H9 (cell line): ENCODE data around the gene E4F1. TPM values are rescaled to one million over a fixed set of nuclear protein-coding genes. Genes with fewer than 3 reads are reported as not detected.

Experiments
- DNase-seq: peaks from one replicate; pipeline ENCODE4 v3.0.0-alpha.2; 2017
- H2AFZ ChIP-seq: one replicate; pipeline ENCODE4 v1.6.1; 2013; ENCODE audit warnings: mild to moderate bottlenecking, low read length, control low read depth, moderate library complexity
- H2AK5ac ChIP-seq: 2 replicates; pipeline ENCODE4 v1.6.1; 2013; ENCODE audit warnings: low read length, control low read depth, mixed read lengths; ENCODE audit not compliant: insufficient read length
- H2BK120ac ChIP-seq: one replicate; pipeline ENCODE4 v1.6.1; 2013; ENCODE audit warnings: low read depth, mild to moderate bottlenecking, low read length, control low read depth, inconsistent platforms; ENCODE audit not compliant: poor library complexity, severe bottlenecking
- H2BK12ac ChIP-seq: 2 replicates; pipeline ENCODE4 v1.6.1; 2013; ENCODE audit warnings: low read length, control low read depth, mixed read lengths, low read depth; ENCODE audit not compliant: insufficient read length
- H2BK15ac ChIP-seq: 2 replicates; pipeline ENCODE4 v1.6.1; 2013; ENCODE audit warnings: low read depth, low read length, control low read depth
- H2BK20ac ChIP-seq: one replicate; pipeline ENCODE4 v1.6.1; 2013; ENCODE audit warnings: low read depth, mild to moderate bottlenecking, low read length, control low read depth, inconsistent platforms; ENCODE audit not compliant: poor library complexity, severe bottlenecking
- H2BK5ac ChIP-seq: 2 replicates; pipeline ENCODE4 v1.6.1; 2013; ENCODE audit warnings: low read length, control low read depth, mixed read lengths; ENCODE audit not compliant: insufficient read length
- H3K14ac ChIP-seq: 2 replicates; pipeline ENCODE4 v1.6.1; 2013; ENCODE audit warnings: low read length, control low read depth; ENCODE audit not compliant: insufficient read depth
- H3K18ac ChIP-seq: 2 replicates; pipeline ENCODE4 v1.6.1; 2013; ENCODE audit warnings: low read depth, mild to moderate bottlenecking, mixed read lengths, low read length, control low read depth; ENCODE audit not compliant: insufficient read length
- H3K23ac ChIP-seq: 2 replicates; pipeline ENCODE4 v1.6.1; 2013; ENCODE audit warnings: low read length, control low read depth, mixed read lengths, low read depth; ENCODE audit not compliant: insufficient read length
- H3K23me2 ChIP-seq: 2 replicates; pipeline ENCODE4 v1.6.1; 2013; ENCODE audit warnings: low read depth, mild to moderate bottlenecking, mixed read lengths, low read length, control low read depth; ENCODE audit not compliant: insufficient read length, poor library complexity, severe bottlenecking
- H3K27ac ChIP-seq: 2 replicates; pipeline ENCODE4 v1.5.1; 2013; ENCODE audit warnings: low read length, control low read depth, mixed read lengths, low read depth; ENCODE audit not compliant: insufficient read length
- H3K27me3 ChIP-seq: 2 replicates; pipeline ENCODE4 v1.6.1; 2013; ENCODE audit warnings: low read length, control low read depth, inconsistent platforms; ENCODE audit not compliant: insufficient read depth
- H3K4ac ChIP-seq: 2 replicates; pipeline ENCODE4 v1.6.1; 2013; ENCODE audit warnings: low read depth, mild to moderate bottlenecking, control low read depth, inconsistent platforms, low read length, moderate library complexity
- H3K4me1 ChIP-seq: 2 replicates; pipeline ENCODE4 v1.6.1; 2013; ENCODE audit warnings: low read length, control low read depth, inconsistent platforms; ENCODE audit not compliant: insufficient read depth
- H3K4me2 ChIP-seq: 2 replicates; pipeline ENCODE4 v1.6.1; 2013; ENCODE audit warnings: low read length, control low read depth, mixed read lengths; ENCODE audit not compliant: insufficient read length, insufficient read depth
- H3K56ac ChIP-seq: 2 replicates; pipeline ENCODE4 v1.6.1; 2013; ENCODE audit warnings: low read depth, mild to moderate bottlenecking, mixed read lengths, low read length, control low read depth; ENCODE audit not compliant: insufficient read length
- H3K79me1 ChIP-seq: 2 replicates; pipeline ENCODE4 v1.6.1; 2013; ENCODE audit warnings: low read depth, mild to moderate bottlenecking, moderate library complexity, low read length, control low read depth, inconsistent platforms; ENCODE audit not compliant: insufficient read depth, poor library complexity, severe bottlenecking
- H3K79me2 ChIP-seq: 2 replicates; pipeline ENCODE4 v1.6.1; 2013; ENCODE audit warnings: low read length, control low read depth, inconsistent platforms; ENCODE audit not compliant: insufficient read depth
- H3K9ac ChIP-seq: 2 replicates; pipeline ENCODE4 v1.6.1; 2013; ENCODE audit warnings: low read length, control low read depth, mixed read lengths; ENCODE audit not compliant: insufficient read length; ENCODE audit errors: extremely low read depth
- H3K9me3 ChIP-seq: one replicate; pipeline ENCODE4 v1.6.1; 2013; ENCODE audit warnings: low read depth, low read length, inconsistent platforms; ENCODE audit not compliant: control insufficient read depth
- H3T11ph ChIP-seq: one replicate; pipeline ENCODE4 v1.6.1; 2013; ENCODE audit warnings: mild to moderate bottlenecking, low read length, control low read depth, inconsistent platforms
- H4K20me1 ChIP-seq: one replicate; pipeline ENCODE4 v1.6.1; 2013; ENCODE audit not compliant: control insufficient read depth, insufficient read length, insufficient read depth
- H4K5ac ChIP-seq: 2 replicates; pipeline ENCODE4 v1.6.1; 2013; ENCODE audit warnings: low read depth, mild to moderate bottlenecking, mixed read lengths, low read length, control low read depth; ENCODE audit not compliant: insufficient read length
- H4K8ac ChIP-seq: replicated peaks from 2 replicates; pipeline ENCODE4 v1.6.1; 2013; ENCODE audit warnings: low read length, control low read depth, mixed read lengths, low read depth; ENCODE audit not compliant: insufficient read length
- H4K91ac ChIP-seq: 2 replicates; pipeline ENCODE4 v1.6.1; 2013; ENCODE audit warnings: low read depth, mild to moderate bottlenecking, moderate library complexity, mixed read lengths, low read length, control low read depth; ENCODE audit not compliant: insufficient read length
- H3K27ac Mint-ChIP-seq, 3 experiments: 2 replicates in 2 of 3; 3 replicates in 1 of 3; pipeline ENCODE4 v1.8.0; 2020 to 2021; ENCODE audit warnings: mixed read lengths in 3 of 3, mild to moderate bottlenecking in 1 of 3, moderate library complexity in 1 of 3
- H3K27me3 Mint-ChIP-seq: 2 replicates; pipeline ENCODE4 v1.8.0; 2021; ENCODE audit warnings: low read depth, mild to moderate bottlenecking, moderate library complexity, mixed read lengths
- H3K36me3 Mint-ChIP-seq, 3 experiments: 2 replicates in 2 of 3; 3 replicates in 1 of 3; pipeline ENCODE4 v1.8.0; 2020 to 2021; ENCODE audit warnings: low read depth in 3 of 3, mixed read lengths in 3 of 3; ENCODE audit not compliant: insufficient read depth in 1 of 3
- H3K4me1 Mint-ChIP-seq, 2 experiments: 2 replicates each; pipeline ENCODE4 v1.8.0; 2020; ENCODE audit warnings: mixed read lengths in 2 of 2
- H3K4me3 Mint-ChIP-seq, 2 experiments: 2 replicates in 1 of 2; 3 replicates in 1 of 2; pipeline ENCODE4 v1.8.0; 2020 to 2021; ENCODE audit warnings: mild to moderate bottlenecking in 2 of 2, mixed read lengths in 2 of 2, moderate library complexity in 1 of 2
- H3K9me3 Mint-ChIP-seq, 2 experiments: 2 replicates in 1 of 2; 3 replicates in 1 of 2; pipeline ENCODE4 v1.8.0; 2020; ENCODE audit warnings: mild to moderate bottlenecking in 2 of 2, mixed read lengths in 2 of 2, moderate library complexity in 1 of 2
- CTCF ChIP-seq: fragments of 200-600 bp; sonication (generic); conservative IDR thresholded peaks from 3 replicates; pipeline ENCODE4 v1.8.0; 2021; ENCODE audit warnings: antibody characterized with exemption, mild to moderate bottlenecking
- WGBS: extraction: QIAGEN DNeasy Blood & Tissue Kit; methylation state at CpG from one replicate; pipeline ENCODE4 v1.1.7; 2013; ENCODE audit warnings: missing lambda C conversion rate, low lambda C conversion rate, mixed read lengths; ENCODE audit not compliant: insufficient read length; ENCODE audit errors: extremely low coverage; 5-methylcytosine and 5-hydroxymethylcytosine counted together
- total RNA-seq: library from RNA; stranded (reverse); gene quantifications from 2 replicates; pipeline ENCODE4 v1.2.1, GENCODE V29; 2021

E4F1 gene
- total RNA-seq, 1 experiment from 2014 or later = 35.9 TPM

GRCh38 chr16:2196981-2197511, 26.3 kb upstream of the E4F1 start:
- peak overlapping the region; percentile 17 for H3K4me2 ChIP-seq
- peak overlapping the region; percentile 54 to 73 for H3K4me3 Mint-ChIP-seq
- H3K79me1 ChIP-seq = no peaks in the 10 kb centered on the region
- peaks cover 8% of the 10 kb centered on the region; the same call in 1 of the 2 replicates for H3K27me3 ChIP-seq
- H4K20me1 ChIP-seq = no peaks in the 10 kb centered on the region
- no peaks in the 10 kb centered on the region for H3K4me1 ChIP-seq
- H2AK5ac ChIP-seq = no peak overlapping the region
- no peak overlapping the region for H3K23ac ChIP-seq
- H4K91ac ChIP-seq = no peak overlapping the region
- no peak overlapping the region for H3K56ac ChIP-seq
- H2BK5ac ChIP-seq = no peak overlapping the region
- no peak overlapping the region for H4K5ac ChIP-seq
- no peak overlapping the region for H2BK15ac ChIP-seq
- H3T11ph ChIP-seq = no peak overlapping the region
- peaks cover 4% of the 10 kb centered on the region in 2 experiments; a peak in 1 of 4 replicates for H3K4me1 Mint-ChIP-seq
- H3K79me2 ChIP-seq = no peaks in the 10 kb centered on the region
- no peak overlapping the region for H3K9ac ChIP-seq
- peaks cover 7% of the 10 kb centered on the region for H3K23me2 ChIP-seq
- no peak overlapping the region for H3K18ac ChIP-seq
- WGBS = no CpG with 5 or more reads among the region's 32 CpGs
- H3K27ac Mint-ChIP-seq = no peak overlapping the region
- no peak overlapping the region for H2BK120ac ChIP-seq
- no peak for DNase-seq
- no peak overlapping the region for H3K27ac ChIP-seq
- peaks cover 53% of the 10 kb centered on the region for H3K27me3 Mint-ChIP-seq
- no peaks in the 10 kb centered on the region for H3K9me3 ChIP-seq
- H3K14ac ChIP-seq = no peak overlapping the region
- H4K8ac ChIP-seq = no peak overlapping the region
- no peak overlapping the region for H2AFZ ChIP-seq
- H2BK12ac ChIP-seq = no peak overlapping the region
- no peak overlapping the region for H2BK20ac ChIP-seq
- no peak overlapping the region for H3K4ac ChIP-seq
- no peaks in the 10 kb centered on the region for H3K36me3 Mint-ChIP-seq
- no peak for TF ChIP-seq CTCF
- no peaks in the 10 kb centered on the region for H3K9me3 Mint-ChIP-seq
